SU-DHL-6 (cell line): ENCODE data around the gene GRAMD1B.
"Not testable (repeated sequence)": the region's sequence is repeated elsewhere in the genome, so short reads cannot be mapped to it uniquely, and the experiment has no call there.

Experiments used
- H2AFZ ChIP-seq: fragments of 200-600 bp; sonication (generic); 2 replicates; pipeline ENCODE4 v1.6.1; 2014; ENCODE audit warnings: low read depth, mild to moderate bottlenecking, moderate library complexity, mixed read lengths, antibody characterized with exemption, low read length; ENCODE audit not compliant: severe bottlenecking
- H3F3A ChIP-seq: fragments of 200-600 bp; shearing (Covaris generic); 2 replicates; pipeline ENCODE4 v1.6.0; 2016; ENCODE audit warnings: antibody characterized with exemption, mild to moderate bottlenecking; ENCODE audit not compliant: insufficient read depth
- H3K27ac ChIP-seq: fragments of 200-600 bp; sonication (generic); 2 replicates; pipeline ENCODE4 v1.5.1; 2016; ENCODE audit warnings: low read depth, mild to moderate bottlenecking, low read length, moderate library complexity, mixed read lengths
- H3K27me3 ChIP-seq: fragments of 200-600 bp; sonication (generic), shearing (Covaris generic); 2 replicates; pipeline ENCODE4 v1.6.0; 2014; ENCODE audit warnings: mild to moderate bottlenecking, low read length
- H3K36me3 ChIP-seq: fragments of 200-600 bp; sonication (generic); 2 replicates; pipeline ENCODE4 v1.6.1; 2014; ENCODE audit warnings: mild to moderate bottlenecking, low read length, mixed read lengths
- H3K4me2 ChIP-seq: fragments of 300-600, 200-600 bp; shearing (Covaris generic), sonication (generic); 2 replicates; pipeline ENCODE4 v1.6.0; 2014; ENCODE audit warnings: low read length, low read depth, mild to moderate bottlenecking; ENCODE audit not compliant: poor library complexity, severe bottlenecking
- H3K4me3 ChIP-seq: fragments of 200-600 bp; sonication (generic); 2 replicates; pipeline ENCODE4 v1.5.1; 2014; ENCODE audit warnings: antibody characterized with exemption, low read length, mild to moderate bottlenecking, mixed read lengths; ENCODE audit not compliant: insufficient read depth, poor library complexity, severe bottlenecking
- H3K79me2 ChIP-seq: fragments of 200-600 bp; sonication (generic); 2 replicates; pipeline ENCODE4 v1.6.1; 2014; ENCODE audit warnings: mild to moderate bottlenecking, low read length, moderate library complexity; ENCODE audit not compliant: insufficient read depth
- H3K9ac ChIP-seq: fragments of 200-600 bp; sonication (generic); 2 replicates; pipeline ENCODE4 v1.7.0; 2014; ENCODE audit warnings: mild to moderate bottlenecking, low read length
- H3K9me2 ChIP-seq: fragments of 200-600 bp; sonication (generic); replicated peaks from 2 replicates; pipeline ENCODE4 v1.6.1; 2014; ENCODE audit warnings: low read length; ENCODE audit not compliant: insufficient read depth
- H3K9me3 ChIP-seq: fragments of 200-600 bp; sonication (generic); 2 replicates; pipeline ENCODE4 v1.6.1; 2014; ENCODE audit warnings: low read length, mixed read lengths; ENCODE audit not compliant: insufficient read depth
- H4K20me1 ChIP-seq: fragments of 200-600 bp; sonication (generic); 2 replicates; pipeline ENCODE4 v1.6.1; 2014; ENCODE audit warnings: low read depth, mild to moderate bottlenecking, antibody characterized with exemption, low read length, moderate library complexity, mixed read lengths
- CTCF ChIP-seq: fragments of 200-600 bp; sonication (generic); IDR thresholded peaks from one replicate; pipeline ENCODE4 v1.5.1; 2017; ENCODE audit warnings: antibody characterized with exemption, mild to moderate bottlenecking, low read length, moderate library complexity; ENCODE audit not compliant: insufficient read depth, poor library complexity, severe bottlenecking
- EZH2phosphoT487 ChIP-seq: fragments of 200-600 bp; sonication (generic), shearing (Covaris generic); conservative IDR thresholded peaks from 2 replicates; pipeline ENCODE4 v1.6.1; 2018; ENCODE audit warnings: mild to moderate bottlenecking, antibody characterized with exemption, low read length, moderate library complexity, mixed read lengths

The GRAMD1B gene

GRCh38 chr11:123458501-123458900 is 28.4 kb downstream of the GRAMD1B start:
- no peaks in the 10 kb centered on the region for H3K27me3 ChIP-seq
- H3K27ac ChIP-seq: no peak overlapping the region
- no peaks in the 10 kb centered on the region for H3K36me3 ChIP-seq
- TF ChIP-seq EZH2phosphoT487: no peak
- no peaks in the 10 kb centered on the region for H3K9me3 ChIP-seq
- H4K20me1 ChIP-seq: no peaks in the 10 kb centered on the region
- no peaks in the 10 kb centered on the region for H3K9me2 ChIP-seq
- no peaks in the 10 kb centered on the region for H3F3A ChIP-seq
- H3K9ac ChIP-seq: no peak overlapping the region
- no peak overlapping the region for H2AFZ ChIP-seq
- no peak overlapping the region for H3K4me2 ChIP-seq
- no peak overlapping the region for H3K4me3 ChIP-seq
- H3K79me2 ChIP-seq: no peaks in the 10 kb centered on the region

GRCh38 chr11:123460012-123460700 is 30.1 kb downstream of the GRAMD1B start:
- Histone ChIP-seq H3K9me2 (no peaks in the 10 kb centered on the region), H2AFZ (no peak overlapping the region), H3K9me3 (no peaks in the 10 kb centered on the region), H3K27me3 (no peaks in the 10 kb centered on the region), H3K27ac (no peak overlapping the region), H3K4me2 (no peak overlapping the region), H3K36me3 (no peaks in the 10 kb centered on the region), H3K4me3 (no peak overlapping the region), H3K9ac (no peak overlapping the region), H4K20me1 (no peaks in the 10 kb centered on the region), H3K79me2 (no peaks in the 10 kb centered on the region), H3F3A (no peaks in the 10 kb centered on the region)
- TF ChIP-seq EZH2phosphoT487 (no peak), CTCF (no peak)

GRCh38 chr11:123461164-123461563 is 31.1 kb downstream of the GRAMD1B start:
- H3K79me2 ChIP-seq: no peaks in the 10 kb centered on the region
- H3K4me3 ChIP-seq: no peak overlapping the region
- no peaks in the 10 kb centered on the region for H3K27me3 ChIP-seq
- no peak overlapping the region for H3K27ac ChIP-seq
- TF ChIP-seq EZH2phosphoT487: no peak
- no peak for TF ChIP-seq CTCF
- H3K9me2 ChIP-seq: no peaks in the 10 kb centered on the region
- no peak overlapping the region for H3K9ac ChIP-seq
- H3K36me3 ChIP-seq: no peaks in the 10 kb centered on the region
- no peaks in the 10 kb centered on the region for H3K9me3 ChIP-seq
- H3K4me2 ChIP-seq: no peak overlapping the region
- H4K20me1 ChIP-seq: no peaks in the 10 kb centered on the region
- H2AFZ ChIP-seq: no peak overlapping the region
- H3F3A ChIP-seq: no peaks in the 10 kb centered on the region

GRCh38 chr11:123465667-123466066 is 35.6 kb downstream of the GRAMD1B start:
- not testable (repeated sequence) for H3K36me3 ChIP-seq, H3F3A ChIP-seq, H4K20me1 ChIP-seq, H3K9me2 ChIP-seq, H3K9me3 ChIP-seq, H2AFZ ChIP-seq, H3K9ac ChIP-seq, H3K4me3 ChIP-seq, H3K79me2 ChIP-seq, H3K27me3 ChIP-seq, H3K27ac ChIP-seq, H3K4me2 ChIP-seq

GRCh38 chr11:123466172-123466571 is 36.1 kb downstream of the GRAMD1B start:
- not testable (repeated sequence) for H3K9ac ChIP-seq, H3K4me2 ChIP-seq, H3K27me3 ChIP-seq, H3K27ac ChIP-seq, H2AFZ ChIP-seq, H3K9me2 ChIP-seq, H3F3A ChIP-seq, H3K36me3 ChIP-seq, H3K79me2 ChIP-seq, H3K9me3 ChIP-seq, H4K20me1 ChIP-seq, H3K4me3 ChIP-seq
